GDM1 (cell line): Measurements from ENCODE around the gene PDPK1.
"Not testable (repeated sequence)": the region's sequence is repeated elsewhere in the genome, so short reads cannot be mapped to it uniquely, and the experiment has no call there.

ENCODE experiments used
- DNase-seq: peaks from one replicate; lab custom pipeline; 2025; lab: John Stamatoyannopoulos, UW

Gene PDPK1

DNA sequence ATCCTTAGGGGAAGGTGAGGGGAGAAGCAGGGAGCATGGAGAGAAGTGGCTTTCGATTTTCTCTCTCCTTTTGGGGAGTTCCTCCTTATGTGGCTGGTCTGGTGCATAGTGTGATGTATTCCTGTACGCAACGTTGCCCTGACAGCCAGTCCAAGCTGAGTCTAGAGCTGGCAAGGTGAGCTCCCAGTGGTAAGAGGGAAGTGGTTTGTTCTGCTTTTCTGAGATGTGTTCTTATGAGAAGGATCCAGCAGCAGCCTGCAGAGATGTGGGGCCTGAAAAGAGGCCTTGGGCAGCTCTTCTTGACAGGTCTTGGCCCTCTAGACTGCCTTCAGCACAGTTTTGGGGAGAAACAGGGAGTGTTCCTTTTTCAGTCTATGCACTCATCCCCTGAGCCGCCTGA, 3.1 kb downstream of the PDPK1 start:
- not testable (repeated sequence) for DNase-seq

DNA sequence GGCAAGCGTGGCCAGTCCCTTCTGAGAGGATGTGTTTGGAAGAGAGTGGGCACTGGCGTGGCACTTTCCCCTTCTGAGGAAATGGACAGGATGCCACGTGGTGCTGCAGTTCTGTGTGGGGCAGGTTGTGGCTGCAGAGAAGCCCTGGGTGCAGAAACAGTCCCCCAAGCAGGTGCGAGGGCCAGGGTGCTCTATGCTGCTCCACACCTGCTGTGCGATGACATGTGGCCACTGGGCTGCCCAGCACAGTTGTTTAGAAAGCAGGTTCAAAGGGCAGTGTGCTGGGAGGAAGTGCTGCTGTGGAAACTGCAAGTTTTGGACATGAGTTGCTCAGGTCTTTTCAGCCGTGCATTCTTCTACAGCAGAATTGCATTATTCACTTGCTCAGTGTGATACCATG, 3.6 kb downstream of the PDPK1 start:
- not testable (repeated sequence) for DNase-seq

DNA sequence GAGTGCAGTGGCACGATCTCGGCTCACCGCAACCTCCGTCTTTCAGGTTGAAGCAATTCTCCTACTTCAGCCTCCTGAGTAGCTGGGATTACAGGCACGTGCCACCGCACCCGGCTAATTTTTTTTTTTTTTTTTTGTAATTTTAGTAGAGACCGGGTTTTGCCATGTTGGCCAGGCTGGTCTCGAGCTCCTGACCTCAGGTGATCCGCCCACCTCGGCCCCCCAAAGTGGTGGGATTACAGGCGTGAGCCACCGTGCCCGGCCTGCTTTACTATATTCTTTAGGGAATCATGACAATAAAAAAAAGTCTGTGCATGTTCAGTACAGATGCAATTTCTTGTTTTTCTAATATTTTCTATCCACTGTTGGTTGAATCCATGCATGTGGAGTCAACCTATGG, 6.0 kb downstream of the PDPK1 start:
- DNase-seq = not testable (repeated sequence)

DNA sequence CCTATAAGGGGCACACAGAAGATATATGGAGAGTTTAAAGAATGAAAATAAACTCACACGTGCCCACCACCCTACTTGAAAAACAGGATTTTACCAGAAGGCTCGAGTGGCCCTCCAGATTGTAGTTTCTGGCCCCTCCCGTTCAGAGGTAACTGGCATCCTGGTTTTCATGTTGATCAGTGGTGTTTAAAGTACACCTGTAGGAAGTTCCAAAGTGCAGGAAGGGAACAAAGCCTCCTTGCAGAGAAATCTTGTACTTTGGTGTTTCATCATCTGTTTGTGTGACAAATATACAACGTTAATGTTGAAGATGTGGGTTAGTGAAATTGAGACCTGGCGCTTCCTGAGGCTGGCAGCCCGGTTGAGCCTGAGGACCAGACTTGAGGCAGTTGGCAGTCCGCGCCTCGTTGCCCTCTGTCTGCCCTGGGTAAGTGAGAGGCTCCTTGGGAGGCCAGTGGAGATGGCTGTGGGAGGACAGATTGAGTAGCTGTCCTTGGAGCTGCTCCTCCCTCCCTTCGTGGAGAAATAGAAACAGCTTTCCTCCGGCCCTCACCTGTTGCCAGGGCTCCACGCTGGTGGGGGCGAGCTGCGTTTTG, 12.6 kb downstream of the PDPK1 start:
- DNase-seq = not testable (repeated sequence)

DNA sequence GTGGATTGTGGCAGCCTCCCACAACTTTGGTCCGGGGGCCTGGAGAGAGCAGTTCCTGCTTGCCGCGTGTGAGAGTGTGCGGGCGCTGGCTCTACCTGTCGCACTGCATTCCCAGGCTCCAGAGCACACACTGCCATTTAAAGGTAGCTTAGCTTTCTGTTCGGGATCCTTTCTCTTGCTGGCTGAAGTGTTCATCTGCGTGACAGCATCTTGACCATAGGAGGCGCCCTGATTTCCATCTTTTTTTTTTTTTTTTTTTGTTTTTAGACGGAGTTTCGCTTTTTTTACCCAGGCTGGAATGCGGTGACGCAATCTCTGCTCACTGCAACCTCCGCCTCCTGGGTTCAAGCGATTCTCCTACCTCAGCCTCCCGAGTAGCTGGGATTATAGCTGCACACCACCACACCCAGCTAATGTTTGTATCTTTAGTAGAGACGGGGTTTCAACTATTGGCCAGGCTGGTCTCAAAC, 13.6 kb downstream of the PDPK1 start:
- DNase-seq = not testable (repeated sequence)

DNA sequence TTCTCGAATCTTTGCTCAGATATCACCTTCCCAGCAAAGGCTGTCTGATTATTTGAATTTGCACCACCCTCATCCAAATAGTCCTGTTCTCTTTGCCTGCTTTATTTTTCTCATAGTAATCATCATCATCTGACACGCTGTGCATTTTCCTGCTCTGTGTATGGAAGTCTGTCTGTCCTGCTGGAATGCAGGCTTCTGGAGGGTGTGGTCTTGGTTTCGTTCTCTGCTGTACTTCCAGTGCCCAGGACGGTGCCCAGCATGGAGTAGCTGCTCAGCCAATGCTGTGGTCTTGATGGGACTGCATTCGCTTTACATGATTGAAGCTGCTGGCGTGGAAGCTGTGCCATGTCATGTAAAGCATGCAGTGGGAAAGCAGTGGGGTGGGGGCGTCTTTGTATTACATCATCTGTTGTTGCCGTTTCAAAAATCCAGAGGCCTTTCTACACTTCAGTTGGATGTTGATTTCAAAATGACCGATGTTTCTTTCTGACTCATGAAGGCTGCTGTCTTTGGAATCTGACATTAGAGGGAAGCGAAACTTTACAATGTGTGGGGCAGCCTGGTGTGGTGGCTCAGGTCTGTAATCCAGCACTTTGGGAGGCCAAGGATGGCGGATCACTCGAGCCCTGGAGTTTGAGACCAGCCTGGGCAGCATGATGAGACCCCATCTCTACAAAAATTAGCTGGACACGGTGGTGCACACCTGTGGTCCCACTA, 17.0 kb downstream of the PDPK1 start:
- DNase-seq = not testable (repeated sequence)

DNA sequence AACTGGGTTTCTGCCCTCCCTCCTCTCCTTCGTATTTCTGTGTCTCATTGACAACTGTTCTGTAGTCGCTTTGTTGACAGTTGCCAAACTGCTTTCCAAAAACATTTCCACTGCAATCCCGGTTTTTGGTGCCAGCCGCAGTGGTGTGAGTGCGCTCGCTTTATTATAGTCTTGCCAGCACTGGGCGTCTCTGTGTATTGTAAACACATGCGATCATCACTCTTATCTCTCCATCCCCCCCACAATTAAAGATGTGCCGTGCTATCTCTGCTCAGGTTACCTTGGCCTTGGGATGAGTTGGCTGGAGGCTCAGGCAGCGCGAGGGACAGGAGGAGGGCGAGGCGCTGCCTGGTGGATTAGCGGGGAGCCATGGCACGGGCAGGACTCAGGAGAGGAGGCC, 19.3 kb downstream of the PDPK1 start:
- DNase-seq = not testable (repeated sequence)

DNA sequence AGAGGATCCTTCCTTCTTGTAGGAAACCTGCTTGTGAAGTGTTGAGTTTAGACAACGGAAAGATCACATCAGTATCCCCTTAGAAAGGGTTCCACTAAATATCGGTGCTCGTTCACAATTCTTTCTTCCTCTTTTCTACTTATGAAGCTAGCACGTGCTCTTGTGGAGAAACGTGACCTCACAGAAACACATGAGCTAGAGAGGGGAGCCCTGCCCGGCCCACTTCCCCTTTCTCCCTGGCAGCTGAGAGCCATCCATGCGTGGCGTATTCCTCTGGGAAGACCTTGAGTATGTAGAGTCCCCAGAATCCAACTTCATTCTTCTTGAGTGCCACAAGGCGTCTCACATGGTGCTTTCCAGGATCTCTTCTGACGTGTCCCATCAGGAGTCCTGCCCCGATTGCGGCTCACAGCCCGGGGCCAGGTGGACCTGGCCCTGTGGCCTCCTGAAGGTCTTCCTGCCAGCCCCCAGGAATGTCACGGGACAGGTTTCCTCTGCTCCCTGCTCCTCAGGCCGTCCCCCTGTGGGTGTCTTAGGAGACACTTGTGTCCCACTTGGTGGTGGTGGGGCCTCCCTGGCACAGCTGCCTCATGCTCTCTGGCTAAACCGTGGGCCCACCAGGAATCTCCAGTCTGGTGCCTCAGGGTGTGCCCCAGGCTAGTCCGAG, 22.4 kb downstream of the PDPK1 start:
- DNase-seq = not testable (repeated sequence)

DNA sequence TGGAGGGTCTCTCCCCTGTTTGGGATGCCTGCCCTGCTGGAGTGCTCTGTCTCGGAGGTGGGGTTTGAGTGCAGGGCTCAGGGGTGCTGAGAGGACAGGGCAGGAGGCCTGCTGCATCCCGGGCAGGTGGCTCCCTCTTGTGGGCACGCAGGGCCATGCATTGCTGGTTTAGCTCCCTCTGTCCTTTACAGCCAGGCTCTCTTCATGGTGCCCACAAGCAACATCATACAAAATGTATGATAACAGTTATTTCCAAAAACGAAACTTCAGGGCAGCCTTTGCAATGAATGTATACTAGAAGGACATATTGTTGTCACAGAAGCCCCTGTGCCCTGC, 22.9 kb downstream of the PDPK1 start:
- not testable (repeated sequence) for DNase-seq

DNA sequence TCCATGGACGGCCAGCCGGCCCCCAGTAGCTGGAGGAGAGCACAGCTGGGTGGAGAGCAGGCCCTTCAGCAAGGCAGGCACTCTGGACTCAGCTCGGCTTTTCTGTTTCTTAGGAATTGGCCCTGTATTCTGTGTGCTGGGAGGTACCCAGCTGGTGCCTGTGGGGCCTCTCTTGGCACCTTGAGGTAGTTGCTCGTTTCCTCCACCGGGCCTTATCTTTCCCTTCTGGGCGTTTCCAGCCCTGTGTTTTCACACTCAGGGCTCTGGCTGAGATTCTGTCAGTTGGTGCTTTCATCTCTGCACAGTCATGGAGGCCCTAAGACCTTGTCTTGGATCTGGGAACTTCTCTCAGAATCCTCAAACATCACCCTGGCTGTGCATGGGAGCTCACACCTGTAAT, 29.7 kb downstream of the PDPK1 start:
- not testable (repeated sequence) for DNase-seq

DNA sequence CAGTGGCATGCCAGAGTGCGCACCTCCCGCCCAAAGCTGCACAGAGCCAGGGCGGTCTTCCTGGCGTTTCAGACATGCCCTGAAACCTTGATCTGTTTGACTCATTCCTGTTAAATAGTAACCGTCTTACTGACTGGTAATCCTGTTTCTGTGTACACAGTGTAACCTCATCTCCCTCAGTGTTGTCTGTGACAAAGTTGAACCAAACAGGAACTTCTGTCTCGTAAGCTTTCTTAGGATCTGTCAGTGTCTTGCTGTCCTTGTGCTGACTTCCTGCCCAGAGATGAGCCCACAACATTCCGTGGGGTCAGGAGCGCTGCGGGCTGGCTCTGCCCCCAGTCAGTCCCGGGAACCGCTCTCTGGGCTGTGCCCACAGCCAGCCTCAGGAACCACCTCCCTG, 30.8 kb downstream of the PDPK1 start:
- DNase-seq = not testable (repeated sequence)

DNA sequence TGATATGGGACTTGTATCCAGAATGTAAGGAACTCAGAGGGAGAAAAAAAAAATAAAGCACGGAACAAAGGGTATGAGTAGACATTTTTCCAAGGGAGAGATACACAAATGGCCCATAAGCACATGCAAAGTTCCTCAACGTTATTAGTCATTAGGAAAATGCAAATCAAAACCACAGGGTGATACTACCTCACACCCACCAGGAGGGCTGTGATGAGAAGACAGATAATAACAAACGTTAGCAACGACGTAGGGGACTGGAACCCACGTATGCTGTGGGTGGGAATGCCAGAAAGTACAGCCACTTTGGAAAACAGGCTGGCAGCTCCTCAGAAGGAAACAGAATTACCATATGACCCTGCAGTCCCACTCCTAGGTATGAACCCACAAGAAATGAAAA, 34.9 kb downstream of the PDPK1 start:
- not testable (repeated sequence) for DNase-seq

DNA sequence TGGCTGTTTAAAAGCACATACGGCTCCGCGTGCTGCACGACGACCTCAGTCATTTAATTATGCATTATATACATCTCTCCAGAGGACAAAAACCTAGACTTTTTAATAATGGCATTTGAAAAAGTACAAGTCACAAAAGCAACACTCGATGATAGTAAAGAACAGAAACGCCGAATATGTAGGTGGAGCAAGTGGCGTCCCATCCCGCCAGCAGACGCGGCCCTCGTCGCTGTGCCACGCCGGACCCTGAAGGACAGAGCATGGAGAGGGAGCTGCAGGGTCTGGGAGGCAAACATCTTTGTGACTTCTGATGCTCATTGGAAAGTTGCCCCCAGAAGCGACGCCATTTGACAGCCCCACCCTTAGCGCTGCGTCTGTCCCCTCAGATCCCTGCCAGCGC, 38.0 kb downstream of the PDPK1 start:
- not testable (repeated sequence) for DNase-seq

DNA sequence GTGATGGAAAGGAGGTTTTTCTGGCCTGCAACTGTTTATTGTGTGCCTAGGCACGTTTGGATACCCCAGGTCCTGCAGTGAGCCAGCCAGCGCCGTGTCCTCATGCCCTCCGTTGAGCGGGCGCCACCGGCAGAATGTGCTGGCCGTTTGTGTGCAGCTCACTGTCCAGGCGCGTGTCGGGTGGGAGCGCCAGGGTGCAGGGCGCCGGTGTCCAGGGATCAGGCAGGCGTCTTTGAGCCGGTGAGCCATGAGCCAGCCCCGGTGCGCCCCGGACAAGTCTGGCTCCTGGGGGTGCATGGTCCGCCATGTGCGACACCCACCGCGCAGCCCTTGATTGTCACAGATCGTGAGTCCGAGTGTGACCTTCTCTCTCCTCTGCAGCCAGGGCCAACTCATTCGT, 39.2 kb downstream of the PDPK1 start:
- DNase-seq = not testable (repeated sequence)

DNA sequence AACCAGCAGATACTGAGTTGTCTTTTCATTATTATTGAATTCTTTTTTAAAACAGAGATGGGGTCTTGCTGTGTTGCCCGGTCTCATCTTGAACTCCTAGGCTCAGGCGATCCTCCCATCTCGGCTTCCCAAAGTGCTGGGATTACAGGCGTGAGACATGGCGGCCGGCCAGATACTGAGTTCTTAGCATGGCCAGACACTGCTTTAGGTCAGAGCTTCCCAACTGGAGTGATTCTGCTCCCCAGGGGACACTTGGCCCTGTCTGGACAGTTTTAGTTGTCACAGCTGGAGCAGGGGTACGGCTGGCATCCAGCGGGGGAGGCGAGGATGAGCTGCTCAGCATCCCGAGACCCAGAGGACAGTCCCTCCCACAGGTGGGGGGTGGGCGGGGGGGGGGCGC, 41.1 kb downstream of the PDPK1 start:
- DNase-seq = not testable (repeated sequence)

DNA sequence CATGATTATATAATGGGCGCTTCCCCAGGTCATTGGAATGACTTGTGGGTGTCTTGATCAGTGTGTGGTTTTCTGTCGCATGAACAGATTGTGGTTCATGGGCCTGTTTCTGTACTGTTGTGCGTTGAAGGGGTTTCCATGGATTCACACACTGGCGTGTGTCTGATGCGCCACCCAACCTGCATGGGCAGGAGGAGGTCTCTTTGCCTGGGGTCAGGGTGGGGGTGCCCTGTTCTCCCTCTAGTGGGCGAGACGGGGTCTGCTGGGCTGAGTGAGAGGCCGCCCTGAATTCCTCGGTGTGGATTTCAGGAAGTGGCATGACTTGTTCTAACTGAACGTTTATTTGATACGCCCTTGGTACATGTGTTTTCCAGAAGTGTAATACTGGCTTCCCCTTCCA, 42.3 kb downstream of the PDPK1 start:
- not testable (repeated sequence) for DNase-seq

DNA sequence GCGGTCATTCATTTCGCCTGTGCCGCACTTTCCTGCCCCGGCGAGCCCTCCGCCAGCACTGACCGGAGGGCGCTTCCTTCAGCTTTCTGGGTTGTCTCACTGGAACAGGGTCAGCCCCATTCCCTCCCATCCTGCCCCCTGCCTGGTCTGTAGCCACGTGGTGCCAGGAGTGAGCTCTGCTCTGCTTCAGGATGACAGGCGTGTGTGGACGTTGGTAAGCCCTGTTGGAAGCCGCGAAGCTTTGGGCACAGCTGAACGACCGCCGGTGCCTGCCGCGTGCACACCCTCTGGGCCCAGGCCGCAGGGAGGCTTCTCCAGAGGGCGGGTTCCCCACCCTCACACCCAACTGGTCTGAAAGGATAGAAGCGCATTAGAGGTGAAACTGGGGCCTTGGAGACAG, 43.0 kb downstream of the PDPK1 start:
- DNase-seq = not testable (repeated sequence)

DNA sequence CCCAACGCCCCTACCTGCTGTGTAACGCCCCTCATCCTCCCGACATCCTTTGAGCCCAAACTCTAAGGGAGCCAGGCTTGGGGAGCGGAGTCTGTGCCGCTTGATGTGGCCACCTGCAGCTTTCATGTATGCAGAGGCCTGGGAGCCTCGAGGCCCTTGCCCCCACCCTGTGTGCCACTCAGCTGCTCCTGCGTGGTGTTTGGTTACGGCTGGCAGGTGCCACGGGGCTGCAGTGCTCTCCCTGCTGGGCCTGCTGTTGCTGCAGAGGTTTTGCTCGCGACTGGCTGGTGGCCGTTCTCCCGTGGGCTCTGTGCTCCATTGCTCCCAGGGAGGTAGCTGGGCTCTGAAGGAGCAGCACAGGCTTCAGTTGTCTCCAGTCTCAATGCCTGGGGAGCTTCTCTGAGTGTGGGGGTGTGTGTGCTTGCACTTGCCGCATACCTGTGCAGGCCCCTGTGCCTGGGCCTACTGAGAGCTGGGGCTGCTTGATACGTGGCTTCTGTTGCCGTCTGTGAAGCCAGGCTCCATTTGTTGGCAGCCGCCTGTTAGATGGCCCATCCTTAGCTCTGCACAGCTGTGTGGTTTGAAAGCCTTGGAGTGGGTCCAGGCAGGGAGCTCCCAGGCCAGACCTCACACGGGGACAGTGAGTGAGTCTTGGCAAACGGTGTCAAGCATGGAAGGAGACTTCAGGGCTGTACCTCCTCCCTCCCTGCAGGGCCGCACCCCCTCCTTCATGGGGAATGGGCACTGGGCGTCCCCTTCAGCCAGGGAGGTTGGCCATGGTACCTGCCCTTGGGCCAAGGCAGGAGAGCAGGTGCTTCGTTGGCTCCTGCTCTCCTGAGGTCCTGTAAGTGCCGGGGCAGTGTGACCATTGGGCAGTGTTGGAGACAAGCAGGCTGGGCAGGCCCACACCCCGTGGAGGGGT, 47.2 kb downstream of the PDPK1 start:
- DNase-seq = no peak

DNA sequence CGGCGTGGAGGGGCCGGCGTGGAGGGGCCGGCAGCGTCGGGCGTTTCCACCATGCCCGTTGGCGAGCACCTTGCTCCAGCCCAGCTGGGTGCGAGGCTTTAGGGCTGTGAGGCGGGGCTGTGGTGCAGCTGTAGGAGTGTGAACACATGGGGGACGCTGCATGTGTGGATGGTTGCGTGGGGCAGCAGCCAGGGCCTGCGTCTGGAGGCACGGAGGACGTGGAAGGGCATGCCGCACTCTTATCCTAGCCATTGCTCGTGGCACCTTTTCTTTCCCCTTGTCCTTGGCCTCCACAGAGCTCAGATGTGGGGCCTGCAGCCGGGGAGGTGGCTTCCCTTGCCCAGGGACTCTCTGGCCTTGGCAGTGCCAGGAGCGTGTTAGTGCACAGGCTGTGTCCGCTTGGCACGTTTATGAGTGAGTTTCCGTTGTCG, 47.8 kb downstream of the PDPK1 start:
- DNase-seq = no peak

DNA sequence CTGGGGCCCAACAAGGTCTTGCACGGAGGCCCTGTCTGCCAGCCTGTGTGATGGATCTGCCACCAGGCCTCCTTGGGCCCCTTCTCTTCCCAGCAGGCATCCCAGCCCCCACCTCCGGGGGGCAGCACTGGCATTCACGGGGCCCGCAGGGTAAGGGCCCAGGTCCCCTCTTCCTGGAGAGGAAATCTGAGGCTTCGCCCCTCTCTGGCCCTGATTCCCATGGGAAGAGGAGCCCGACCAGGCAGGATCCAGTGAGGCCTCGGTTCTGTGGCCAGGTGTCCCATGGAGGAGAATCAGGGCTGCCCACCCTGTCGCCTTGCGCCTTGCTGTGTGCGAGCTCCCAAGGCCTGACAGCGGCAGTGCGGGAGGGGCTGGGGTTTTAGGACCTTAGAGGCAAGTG, 48.4 kb downstream of the PDPK1 start:
- DNase-seq = no peak

DNA sequence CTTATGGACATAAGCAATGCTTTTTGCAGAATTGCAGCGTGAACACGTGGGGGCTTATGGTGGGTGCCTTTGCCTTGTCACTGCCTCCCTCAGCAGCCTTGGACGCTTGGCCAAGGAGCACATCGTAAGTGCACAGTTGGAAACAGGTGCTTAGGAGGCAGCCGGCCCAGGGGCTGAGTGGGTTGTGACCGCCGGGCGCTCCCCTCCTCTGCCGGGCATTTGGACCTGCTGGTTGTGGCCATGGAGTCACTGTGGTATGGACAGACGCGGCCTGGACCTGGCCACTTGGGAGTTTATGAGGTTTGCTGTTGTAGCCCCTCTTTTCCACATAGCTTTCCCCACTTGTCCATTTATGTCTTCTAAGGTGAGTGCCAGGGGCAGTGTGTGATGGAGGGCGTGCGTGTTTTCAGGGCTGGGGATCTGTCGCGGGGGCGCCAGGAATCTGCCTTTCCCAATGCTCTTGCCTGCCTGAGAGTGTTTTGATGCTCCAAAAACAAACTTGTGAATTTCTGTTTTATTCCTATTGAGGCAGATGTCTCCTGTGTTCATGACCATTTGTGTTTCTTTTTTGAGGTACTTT, 49.2 kb downstream of the PDPK1 start:
- no peak for DNase-seq
